Panc1 (cell line): ENCODE measurements around the gene CELF1. TPM values are rescaled to one million over a fixed set of nuclear protein-coding genes. Genes with fewer than 3 reads are reported as not detected.

Experiments used
- ATAC-seq: fragments of 200-7000 bp; cut with Tn5 transposase; 2 replicates; pipeline ENCODE4 v1.9.1; 2020; ENCODE audit warnings: mild to moderate bottlenecking, moderate library complexity
- BruUV-seq: library from RNA; stranded (reverse); fragments of 400-500 nt; replicated peaks from 2 replicates; lab custom pipeline; 2021; lab: Mats Ljungman, UMichigan
- CTCF ChIA-PET: fragments of 300-600 bp; sonication (Branson Sonifier 250); formaldehyde crosslinking; loops from one replicate; lab custom pipeline; 2022; ENCODE audit warnings: antibody characterized with exemption; lab: Charles Lee
- POLR2A ChIA-PET: fragments of 300-600 bp; sonication (Branson Sonifier 250); formaldehyde crosslinking; loops from one replicate; lab custom pipeline; 2022; ENCODE audit warnings: antibody characterized with exemption; lab: Charles Lee
- DNase-seq: peaks from one replicate; pipeline ENCODE4 v3.0.0-alpha.2; 2010; ENCODE audit warnings: low read depth, low spot score
- H3K27ac ChIP-seq: 2 replicates; pipeline ENCODE4 v1.5.1; 2011; ENCODE audit warnings: mild to moderate bottlenecking, low read length, inconsistent platforms
- H3K27me3 ChIP-seq: fragments of 200-500 bp; sonication (Bioruptor generic); 2 replicates; pipeline ENCODE4 v1.6.0; 2014; ENCODE audit warnings: low read length, inconsistent platforms; ENCODE audit not compliant: control insufficient read depth, insufficient read depth
- H3K36me3 ChIP-seq: fragments of 200-500 bp; sonication (Bioruptor generic); 2 replicates; pipeline ENCODE4 v1.5.1; 2014; ENCODE audit warnings: inconsistent platforms, mild to moderate bottlenecking, low read length, moderate library complexity; ENCODE audit not compliant: control insufficient read depth, insufficient read depth
- H3K4me1 ChIP-seq: 2 replicates; pipeline ENCODE4 v1.5.1; 2011; ENCODE audit warnings: inconsistent platforms, mild to moderate bottlenecking, low read length, moderate library complexity; ENCODE audit not compliant: control insufficient read depth, insufficient read depth
- H3K4me3 ChIP-seq, 2 experiments: 2 replicates each; pipeline ENCODE4 v1.5.1; 2011 to 2012; ENCODE audit warnings: low read depth in 2 of 2, low read length in 2 of 2, mild to moderate bottlenecking in 2 of 2, inconsistent platforms in 1 of 2, moderate library complexity in 1 of 2
- H3K9me3 ChIP-seq: fragments of 200-500 bp; sonication (Bioruptor generic); 2 replicates; pipeline ENCODE4 v1.5.1; 2014; ENCODE audit warnings: low read depth, mild to moderate bottlenecking, inconsistent platforms, low read length, moderate library complexity; ENCODE audit not compliant: control insufficient read depth, insufficient read depth
- CTCF ChIP-seq: fragments of 450-650 bp; IDR thresholded peaks from 2 replicates; pipeline ENCODE4 v1.5.1; 2017; ENCODE audit warnings: mild to moderate bottlenecking
- POLR2AphosphoS5 ChIP-seq: IDR thresholded peaks from 2 replicates; pipeline ENCODE4 v1.6.1; 2012; ENCODE audit warnings: mild to moderate bottlenecking, low read depth, low read length, moderate library complexity
- SIN3A ChIP-seq: IDR thresholded peaks from 2 replicates; pipeline ENCODE4 v1.6.1; 2012; ENCODE audit warnings: low read depth, mild to moderate bottlenecking, low read length, moderate library complexity, borderline replicate concordance; ENCODE audit not compliant: insufficient read depth
- TCF7L2 ChIP-seq: IDR thresholded peaks from 2 replicates; pipeline ENCODE4 v1.6.1; 2011; ENCODE audit warnings: mild to moderate bottlenecking, low read depth, low read length, inconsistent platforms
- in situ Hi-C: cut with HindIII; loops from 2 replicates; pipeline ENCODE4 v1.10.0; 2016; ENCODE audit warnings: low sequenced_read_pairs, low pct_unique_long_range_greater_than_20kb
- intact Hi-C: fragments of 100-400 bp; cut with micrococcal nuclease; formaldehyde crosslinking; loops from one replicate; pipeline ENCODE4 v1.10.0; 2022; ENCODE audit not compliant: unreplicated experiment
- total RNA-seq: library from RNA; stranded (reverse); gene quantifications from one replicate; pipeline ENCODE4 v1.2.1, GENCODE V29; 2021; ENCODE audit not compliant: unreplicated experiment
- TF ChIP-seq, protein P1 (sequence below), 2 experiments: IDR thresholded peaks; 2 replicates each; pipeline ENCODE4 v1.6.1; 2011 to 2012; ENCODE audit warnings: low read depth in 2 of 2, control low read depth in 1 of 2, low read length in 1 of 2, mild to moderate bottlenecking in 1 of 2, moderate library complexity in 1 of 2; ENCODE audit not compliant: insufficient read depth in 1 of 2

The CELF1 gene
- total RNA-seq, 1 experiment from 2014 or later: 160 TPM

- no peak for DNase-seq
- Histone ChIP-seq H3K4me3 (no peak overlapping the region), H3K27me3 (no peaks in the 10 kb centered on the region), H3K27ac (no peak overlapping the region; the same call in 1 of the 2 replicates), H3K9me3 (no peaks in the 10 kb centered on the region), H3K4me1 (peaks cover 38% of the 10 kb centered on the region), H3K36me3 (no peaks in the 10 kb centered on the region)
- no peak for ATAC-seq
- ChIA-PET CTCF (no interaction called here), POLR2A (no interaction called here)
- BruUV-seq: no TSS peak
- in situ Hi-C loops: no loop called here
- intact Hi-C loops: no loop called here
- TF ChIP-seq CTCF (no peak), SIN3A (no peak), POLR2AphosphoS5 (no peak), TCF7L2 (no peak)
- TF ChIP-seq, protein P1, sequence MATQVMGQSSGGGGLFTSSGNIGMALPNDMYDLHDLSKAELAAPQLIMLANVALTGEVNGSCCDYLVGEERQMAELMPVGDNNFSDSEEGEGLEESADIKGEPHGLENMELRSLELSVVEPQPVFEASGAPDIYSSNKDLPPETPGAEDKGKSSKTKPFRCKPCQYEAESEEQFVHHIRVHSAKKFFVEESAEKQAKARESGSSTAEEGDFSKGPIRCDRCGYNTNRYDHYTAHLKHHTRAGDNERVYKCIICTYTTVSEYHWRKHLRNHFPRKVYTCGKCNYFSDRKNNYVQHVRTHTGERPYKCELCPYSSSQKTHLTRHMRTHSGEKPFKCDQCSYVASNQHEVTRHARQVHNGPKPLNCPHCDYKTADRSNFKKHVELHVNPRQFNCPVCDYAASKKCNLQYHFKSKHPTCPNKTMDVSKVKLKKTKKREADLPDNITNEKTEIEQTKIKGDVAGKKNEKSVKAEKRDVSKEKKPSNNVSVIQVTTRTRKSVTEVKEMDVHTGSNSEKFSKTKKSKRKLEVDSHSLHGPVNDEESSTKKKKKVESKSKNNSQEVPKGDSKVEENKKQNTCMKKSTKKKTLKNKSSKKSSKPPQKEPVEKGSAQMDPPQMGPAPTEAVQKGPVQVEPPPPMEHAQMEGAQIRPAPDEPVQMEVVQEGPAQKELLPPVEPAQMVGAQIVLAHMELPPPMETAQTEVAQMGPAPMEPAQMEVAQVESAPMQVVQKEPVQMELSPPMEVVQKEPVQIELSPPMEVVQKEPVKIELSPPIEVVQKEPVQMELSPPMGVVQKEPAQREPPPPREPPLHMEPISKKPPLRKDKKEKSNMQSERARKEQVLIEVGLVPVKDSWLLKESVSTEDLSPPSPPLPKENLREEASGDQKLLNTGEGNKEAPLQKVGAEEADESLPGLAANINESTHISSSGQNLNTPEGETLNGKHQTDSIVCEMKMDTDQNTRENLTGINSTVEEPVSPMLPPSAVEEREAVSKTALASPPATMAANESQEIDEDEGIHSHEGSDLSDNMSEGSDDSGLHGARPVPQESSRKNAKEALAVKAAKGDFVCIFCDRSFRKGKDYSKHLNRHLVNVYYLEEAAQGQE (IDR thresholded peaks at IDR 0.05; ENCODE audit: insufficient read depth in 1 of 2, low read depth in 2 of 2, low read length in 1 of 2): no peak
These were observed 88.4 kb downstream of the CELF1 start for GRCh38 chr11:47464483-47464882.

DNA sequence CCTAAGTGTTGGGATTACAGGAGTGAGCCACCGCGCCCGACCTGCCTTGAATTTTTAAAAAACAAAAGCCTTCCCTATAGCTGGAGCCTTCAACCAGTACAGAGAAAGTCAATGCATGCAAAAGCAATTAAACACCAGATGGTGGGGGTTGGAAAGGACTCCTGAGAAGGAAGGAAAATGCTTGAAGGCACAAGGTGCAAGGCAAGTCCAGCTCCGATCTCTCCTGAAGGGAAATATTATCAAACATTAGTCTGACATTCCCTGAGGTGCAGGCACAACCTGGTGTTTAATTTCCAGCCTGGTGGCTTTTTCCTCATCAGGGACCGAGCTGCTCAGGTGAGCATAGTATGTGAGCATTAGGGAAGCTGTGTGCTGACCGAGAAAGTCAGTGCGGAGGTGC is 91.1 kb downstream of the CELF1 start:
- Histone ChIP-seq H3K36me3 (no peaks in the 10 kb centered on the region), H3K4me3 (no peak overlapping the region), H3K27me3 (no peaks in the 10 kb centered on the region), H3K4me1 (peaks cover 12% of the 10 kb centered on the region), H3K9me3 (no peaks in the 10 kb centered on the region), H3K27ac (no peak overlapping the region)
- in situ Hi-C loops (no loop called here), intact Hi-C loops (no loop called here)
- BruUV-seq: no TSS peak
- ChIA-PET CTCF (no interaction called here), POLR2A (no interaction called here)
- no peak for DNase-seq
- TF ChIP-seq POLR2AphosphoS5 (no peak), TCF7L2 (no peak), SIN3A (no peak), CTCF (no peak)
- TF ChIP-seq, protein P1 (IDR thresholded peaks at IDR 0.05; ENCODE audit: insufficient read depth in 1 of 2, low read depth in 2 of 2, low read length in 1 of 2): no peak
- ATAC-seq: no peak
